Heart right ventricle (tissue), 16 donors: ENCODE measurements around the gene FCMR. TPM values are rescaled to one million over a fixed set of nuclear protein-coding genes. Genes with fewer than 3 reads are reported as not detected.

Source experiments
- ATAC-seq, 8 donors: fragments of 200-7000 bp; cut with Tn5 transposase; one replicate each; pipeline ENCODE4 v1.9.1; 2020; ENCODE audit warnings: mild to moderate bottlenecking in 8 of 8, moderate library complexity in 8 of 8, moderate number of reproducible peaks in 1 of 8
- DNase-seq, 2 donors: peaks; one replicate each; pipeline ENCODE4 v3.0.0-alpha.2; 2020
- H3K27ac ChIP-seq, 10 donors: fragments of 200-600 bp; sonication (generic) in 2 of 10; one replicate each; pipeline versions ENCODE4 v1.5.0 to v1.8.0; 2020 to 2022; ENCODE audit warnings: mild to moderate bottlenecking in 3 of 10
- H3K27me3 ChIP-seq, 7 donors: fragments of 200-600 bp; one replicate each; pipeline ENCODE4 v1.8.0; 2021 to 2022; ENCODE audit warnings: mild to moderate bottlenecking in 2 of 7
- H3K36me3 ChIP-seq, 9 donors: fragments of 200-600 bp; sonication (generic) in 1 of 9; one replicate each; pipeline versions ENCODE4 v1.5.0 to v1.8.0; 2020 to 2022; ENCODE audit warnings: mild to moderate bottlenecking in 2 of 9
- H3K4me1 ChIP-seq, 9 donors: fragments of 200-600 bp; sonication (generic) in 1 of 9; one replicate each; pipeline versions ENCODE4 v1.5.0 to v1.8.0; 2020 to 2022; ENCODE audit warnings: mild to moderate bottlenecking in 4 of 9
- H3K4me3 ChIP-seq, 10 donors: fragments of 200-600 bp; sonication (generic) in 2 of 10; one replicate each; pipeline versions ENCODE4 v1.5.0 to v1.8.0; 2020 to 2022; ENCODE audit warnings: mild to moderate bottlenecking in 7 of 10, moderate library complexity in 2 of 10
- H3K9me3 ChIP-seq, 11 donors: fragments of 200-600 bp in 10 of 11; sonication (generic) in 2 of 11; one replicate each; pipeline versions ENCODE4 v1.5.0 to v1.8.0; 2013 to 2022; ENCODE audit warnings: mild to moderate bottlenecking in 2 of 11, control low read depth in 1 of 11, moderate library complexity in 1 of 11
- CTCF ChIP-seq, 9 donors: fragments of 200-600 bp; sonication (generic) in 2 of 9; IDR thresholded peaks; one replicate each; pipeline versions ENCODE4 v1.5.0 to v1.8.0; 2021 to 2022; ENCODE audit warnings: antibody characterized with exemption in 9 of 9, mild to moderate bottlenecking in 5 of 9, moderate library complexity in 1 of 9
- WGBS, 2 donors: extraction: QIAGEN DNeasy Blood & Tissue Kit; methylation state at CpG; one replicate each; pipeline ENCODE4 v1.1.7; 2013; ENCODE audit warnings: inconsistent platforms in 1 of 2; 5-methylcytosine and 5-hydroxymethylcytosine counted together
- intact Hi-C, 10 donors: fragments of 100-400 bp; cut with DNase I; formaldehyde crosslinking; loops; one replicate each; pipeline versions ENCODE4 v1.11.1 to v1.14.2; 2022
- polyA plus RNA-seq, 2 donors: library from polyadenylated mRNA; stranded (reverse); fragments of 200-250 nt; gene quantifications; one replicate each; pipeline ENCODE4 v1.2.3, GENCODE V29; 2013
- total RNA-seq, 10 donors: library from RNA; stranded (reverse); fragmentation: NEBNext Ultra II Directional in 3 of 10; extraction: Animal tissue kit (Norgen Biotek cat#: 25700) in 3 of 10; gene quantifications; one replicate each; pipeline versions ENCODE4 v1.2.1 to v1.2.4, GENCODE V29; 2021 to 2023
- donor health status: Arrhythmogenic right ventricular cardiomyopathy.
- donor health status: ischemic (EF 13 %, LVEDD 7.1; RV severe dilation, severe dysfunction).
- donor health status: healthy with polysubstance abuse.
- donor health status: DM: no; HTN: yes; CAD: no.
- donor health status: DM: no; HTN: no; CAD: no.
- donor health status: ischemic (EF 25% LVEDD 6.9; RV normal size, moderate dysfunction).
- donor health status: ischemic (EF 25% LVEDD 5.7; RV mildly dilated, moderate dysfunction).
- donor health status: healthy.
- donor health status: DM: yes; HTN: yes; CAD: no.
- donor health status: Ischemic cardiomyopathy.
- donor health status: ischemic (EF 35%, LVEDD 5.7; RV mildly dilated, moderate dysfunction).
- donor health status: nonischemic (EF 11% LVEDD 7.7; RV severe dilation, severe dysfunction).
- donor health status: DM: yes; HTN: yes; CAD: no.
- donor health status: PGD.
- donor health status: ischemic (EF 29% LVEDD 5.4; RV normal size, mild dysfunction).
- donor health status: nonischemic (EF 23%, LVEDD 6.1; RV moderate dilation, normal function).

Gene FCMR
- total and polyA plus RNA-seq, 12 donors, result 0.37 to 13.4 (median 3.5) TPM

DNA sequence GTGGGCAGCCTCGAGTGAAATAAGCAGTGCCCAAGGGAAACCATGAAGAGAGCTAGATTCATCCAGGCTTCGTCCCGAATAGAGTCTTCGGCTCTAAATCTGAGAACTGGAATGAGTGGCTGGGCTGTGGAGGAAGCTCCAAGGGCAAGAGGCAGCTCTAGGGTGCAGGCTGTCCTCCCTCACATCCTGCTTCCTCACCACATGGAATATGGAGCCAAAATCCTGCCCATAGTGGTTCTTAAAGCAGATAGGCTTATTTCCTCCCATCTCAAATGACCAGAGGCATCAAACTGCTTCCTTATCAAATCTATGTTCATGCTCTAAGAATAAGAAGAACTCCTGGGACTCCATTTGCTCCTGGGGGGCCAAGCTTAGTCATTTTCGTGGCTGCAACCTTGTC, 22.0 kb downstream of the FCMR start:
- Histone ChIP-seq H3K27ac (no peak overlapping the region), H3K27me3 (peaks cover 0 to 4% (median 0%) of the 10 kb centered on the region in 7 donors), H3K4me3 (no peak overlapping the region), H3K9me3 (no peaks in the 10 kb centered on the region), H3K36me3 (peaks cover 0 to 5% (median 0%) of the 10 kb centered on the region in 9 donors), H3K4me1 (peaks cover 0 to 15% (median 3%) of the 10 kb centered on the region in 9 donors)
- DNase-seq (no peak), ATAC-seq (no peak)
- 64 to 82% methylated on average over 5 of the region's 5 CpGs for WGBS, 2 donors
- intact Hi-C loops, result loop anchor here in 1 of 10 donors (10.0 kb wide), 1 partner anchor 405 kb away; no protein-coding TSS in a partner anchor
- TF ChIP-seq CTCF (IDR thresholded peaks at IDR 0.05), result no peak

GRCh38 chr1:206898915-206899431, 22.8 kb downstream of the FCMR start:
- Histone ChIP-seq H3K27me3 (peaks cover 0 to 4% (median 0%) of the 10 kb centered on the region in 7 donors), H3K9me3 (no peaks in the 10 kb centered on the region), H3K4me1 (peaks cover 0 to 12% (median 3%) of the 10 kb centered on the region in 9 donors), H3K36me3 (peaks cover 0 to 5% (median 0%) of the 10 kb centered on the region in 9 donors), H3K27ac (no peak overlapping the region), H3K4me3 (no peak overlapping the region)
- WGBS, 2 donors, result 92 to 93% methylated on average over 13 of the region's 13 CpGs
- ATAC-seq (no peak), DNase-seq (no peak)
- intact Hi-C loops, result no loop called here
- no peak for TF ChIP-seq CTCF (IDR thresholded peaks at IDR 0.05)

- peaks cover 0 to 4% (median 0%) of the 10 kb centered on the region in 7 donors for H3K27me3 ChIP-seq
- TF ChIP-seq CTCF (IDR thresholded peaks at IDR 0.05), result no peak
- ATAC-seq (no peak), DNase-seq (no peak)
- H3K4me1 ChIP-seq, result peaks cover 0 to 6% (median 0%) of the 10 kb centered on the region in 9 donors
- H3K9me3 ChIP-seq, result no peaks in the 10 kb centered on the region
- intact Hi-C loops, result no loop called here
- no peak overlapping the region for H3K27ac ChIP-seq
- 83 to 89% methylated on average over 11 of the region's 11 CpGs for WGBS, 2 donors
- H3K4me3 ChIP-seq, result no peak overlapping the region
- H3K36me3 ChIP-seq, result peaks cover 0 to 5% (median 0%) of the 10 kb centered on the region in 9 donors
These were observed 23.4 kb downstream of the FCMR start for GRCh38 chr1:206898089-206898914.

GRCh38 chr1:206897175-206897574, 24.6 kb downstream of the FCMR start, which contains the start of gene IL24:
Gene IL24 (plus strand): TSS chr1:206897443. CDS start chr1:206897833, 390 bp downstream.
- Histone ChIP-seq H3K27ac (no peak within 1 kb of the TSS), H3K27me3 (peaks cover 0 to 4% (median 0%) of the 10 kb centered on the region in 7 donors), H3K36me3 (no peaks in the 10 kb centered on the region), H3K4me3 (no peak within 1 kb of the TSS), H3K4me1 (peaks cover 0 to 3% (median 0%) of the 10 kb centered on the region in 9 donors), H3K9me3 (no peaks in the 10 kb centered on the region)
- intact Hi-C loops, result no loop called here
- ATAC-seq (no peak), DNase-seq (no peak)
- WGBS, 2 donors, result 77 to 82% methylated on average over 4 of the region's 4 CpGs
- TF ChIP-seq CTCF (IDR thresholded peaks at IDR 0.05), result no peak
